Fibroblast of skin of scalp (primary cell): ENCODE data around the gene CD93.

Source experiments
- DNase-seq: peaks from one replicate; pipeline ENCODE4 v3.0.0-alpha.2; 2013

CD93 gene

DNA sequence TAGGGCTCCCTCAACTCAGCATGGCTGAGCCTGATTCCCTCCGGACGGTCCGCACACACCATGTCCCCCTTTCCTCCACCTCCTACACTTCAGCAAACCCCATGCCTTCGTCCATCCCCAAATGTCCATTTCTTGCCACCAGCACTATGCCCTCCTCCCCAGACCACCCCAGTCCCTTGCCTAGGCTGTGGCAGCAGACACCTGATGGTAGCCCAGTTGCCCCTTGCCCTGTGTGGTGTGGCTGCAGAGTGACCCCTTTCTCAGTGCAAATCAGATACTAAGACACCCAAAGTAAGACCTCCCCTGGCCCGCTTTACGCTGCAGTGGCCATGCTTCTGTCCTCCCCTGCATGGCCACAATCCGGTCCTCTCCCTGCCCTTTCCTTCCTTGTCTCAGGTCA is 34.1 kb upstream of the CD93 start:
- no peak for DNase-seq

DNA sequence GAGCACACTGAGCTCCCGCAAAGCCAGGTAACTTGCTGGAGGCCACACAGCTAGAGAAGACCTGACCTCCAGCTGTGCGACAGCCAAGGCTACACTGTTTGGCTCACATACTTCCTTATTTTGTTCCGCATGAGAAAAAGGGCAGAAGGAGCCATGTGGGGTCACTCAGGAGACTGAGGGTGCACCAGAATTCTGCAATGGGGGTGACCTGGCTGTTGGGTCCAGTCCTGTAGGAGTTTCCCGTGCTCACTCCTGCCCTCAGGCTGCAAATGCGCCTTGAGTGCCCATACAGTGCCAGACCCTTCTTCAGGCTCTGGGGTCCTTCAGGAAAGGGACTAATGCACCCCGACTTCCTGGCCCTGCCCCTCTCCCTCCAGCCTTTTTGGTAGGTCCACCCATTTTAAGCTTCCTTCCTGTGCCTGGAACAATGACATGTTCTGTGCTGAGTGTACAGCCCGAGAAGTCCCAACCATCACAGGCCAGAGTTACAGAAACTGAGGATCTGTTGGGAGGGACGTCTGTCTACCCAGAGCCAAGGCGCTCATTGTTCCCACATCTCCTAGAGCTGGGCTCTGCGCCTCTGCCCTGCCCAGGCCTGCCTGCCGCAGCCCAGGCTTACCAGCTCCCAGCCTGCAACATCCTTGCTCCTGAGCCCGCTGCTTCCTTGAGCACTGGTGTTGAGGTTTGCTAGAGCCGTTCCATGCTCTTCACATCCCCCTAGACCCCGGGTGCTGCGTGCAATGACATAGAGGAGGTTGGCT is 33.5 kb upstream of the CD93 start:
- no peak for DNase-seq

DNA sequence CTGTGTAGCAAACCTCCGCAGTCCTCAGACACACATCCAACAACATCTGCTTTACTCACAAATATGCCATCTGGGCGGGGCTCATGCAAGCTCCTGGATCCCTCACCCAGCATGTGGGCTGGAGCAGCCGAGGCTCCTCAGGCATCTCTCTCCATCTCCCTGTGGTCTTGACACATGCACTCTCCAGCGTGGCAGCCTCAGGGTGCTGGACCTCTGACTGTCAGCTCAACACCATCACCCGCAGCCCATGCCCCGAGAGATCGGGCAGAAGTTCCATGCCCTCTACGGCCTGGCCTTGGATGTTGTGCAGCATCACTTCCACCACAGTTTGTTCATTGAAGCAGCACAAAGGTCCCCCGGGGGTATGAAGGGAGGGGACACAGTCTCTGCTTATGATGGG is 32.6 kb upstream of the CD93 start:
- DNase-seq, result no peak

DNA sequence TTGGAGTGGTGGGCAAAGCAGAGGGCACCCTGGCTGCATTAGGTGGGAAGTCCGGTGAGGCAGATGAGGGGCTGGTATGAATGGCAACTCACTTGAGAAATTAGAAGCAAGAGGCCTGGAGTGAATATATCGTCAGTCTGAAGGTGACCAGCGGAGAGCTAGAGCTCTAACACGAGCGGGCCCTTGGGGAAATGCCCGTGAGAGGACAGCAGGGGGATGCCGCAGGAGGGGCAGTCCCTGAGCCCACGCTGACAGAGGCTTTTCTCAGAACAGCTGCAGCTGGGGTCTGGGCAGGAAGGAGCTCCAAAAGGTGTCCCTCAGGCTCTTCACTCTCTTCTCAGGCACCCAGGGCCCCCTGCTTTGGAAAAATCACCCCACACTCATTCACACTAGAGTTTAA is 32.0 kb upstream of the CD93 start:
- DNase-seq, result no peak

DNA sequence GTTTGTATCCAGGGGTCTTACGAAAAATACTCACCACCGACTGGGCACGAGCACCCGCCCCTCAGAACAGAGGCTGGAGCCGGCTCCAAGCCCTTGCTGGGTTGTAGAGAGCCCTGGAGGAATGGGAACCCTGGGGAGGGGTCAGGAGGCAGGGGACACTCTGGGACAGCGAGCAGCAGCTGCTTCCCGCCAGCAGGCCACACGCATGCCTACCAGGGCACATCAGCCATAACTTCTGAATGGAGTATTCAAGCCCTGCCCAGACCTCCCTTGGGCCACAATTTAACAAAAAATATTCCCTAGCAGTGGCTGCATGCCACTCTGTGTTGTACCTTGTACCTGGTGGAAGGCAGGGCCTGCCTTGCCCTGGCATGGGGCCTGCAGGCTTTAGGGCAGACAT is 31.6 kb upstream of the CD93 start:
- DNase-seq, result no peak

DNA sequence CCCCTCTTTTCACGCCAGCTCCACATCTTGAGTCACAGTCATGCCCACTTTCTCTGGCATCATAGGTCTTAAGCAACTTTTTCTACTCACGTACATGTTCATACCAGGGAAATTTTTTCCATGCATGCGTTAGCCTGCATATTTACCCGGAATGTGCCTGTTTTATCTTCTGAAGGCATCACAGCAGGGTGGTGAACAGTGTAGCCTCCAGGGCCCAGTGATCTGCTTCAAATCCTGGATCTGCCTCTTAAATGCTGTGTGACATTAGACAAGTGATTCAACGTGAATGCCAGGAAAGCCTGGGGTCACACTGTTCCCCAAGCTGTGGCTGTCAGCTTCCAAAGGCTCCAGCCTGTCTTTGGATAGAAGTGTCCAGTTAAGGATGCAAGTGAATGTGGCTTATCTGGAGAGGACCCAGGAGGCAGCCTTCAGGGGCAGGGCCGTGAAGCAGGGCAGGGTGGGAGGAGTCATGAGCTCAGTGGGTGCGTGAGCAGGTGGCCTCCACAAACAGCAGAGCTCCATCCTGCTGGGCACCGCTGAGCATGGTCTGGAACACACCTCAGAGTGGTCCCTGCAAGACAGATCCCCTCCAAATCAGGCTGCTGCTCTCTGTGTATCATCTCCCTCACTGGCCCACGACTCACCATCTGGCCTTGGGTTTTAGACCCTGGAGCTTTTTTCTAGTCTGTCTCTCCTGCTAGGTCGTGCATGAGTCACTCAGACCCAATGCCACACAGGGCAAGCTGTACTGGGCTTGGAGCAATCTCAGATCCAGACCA is 30.4 kb upstream of the CD93 start:
- peak; percentile 64 for DNase-seq

DNA sequence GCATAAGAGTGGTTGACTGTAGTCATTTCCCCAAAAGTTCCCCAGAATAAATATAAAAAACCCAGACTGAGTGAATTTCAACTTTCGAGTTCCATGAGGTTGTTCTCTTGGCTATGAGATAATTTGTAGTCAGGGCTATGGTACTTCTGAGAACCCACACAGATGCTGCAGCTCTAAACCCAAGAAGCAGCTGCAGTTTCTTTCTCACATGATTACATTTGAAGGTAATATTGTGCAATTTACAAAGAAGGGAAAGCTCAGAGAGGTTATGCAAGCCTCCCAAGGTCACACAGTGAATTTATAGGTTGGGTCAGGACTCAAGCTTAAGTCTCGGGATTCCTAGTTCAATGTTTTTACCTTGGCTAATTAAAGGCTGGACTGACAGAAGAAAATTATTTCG is 29.7 kb upstream of the CD93 start:
- DNase-seq, result no peak

DNA sequence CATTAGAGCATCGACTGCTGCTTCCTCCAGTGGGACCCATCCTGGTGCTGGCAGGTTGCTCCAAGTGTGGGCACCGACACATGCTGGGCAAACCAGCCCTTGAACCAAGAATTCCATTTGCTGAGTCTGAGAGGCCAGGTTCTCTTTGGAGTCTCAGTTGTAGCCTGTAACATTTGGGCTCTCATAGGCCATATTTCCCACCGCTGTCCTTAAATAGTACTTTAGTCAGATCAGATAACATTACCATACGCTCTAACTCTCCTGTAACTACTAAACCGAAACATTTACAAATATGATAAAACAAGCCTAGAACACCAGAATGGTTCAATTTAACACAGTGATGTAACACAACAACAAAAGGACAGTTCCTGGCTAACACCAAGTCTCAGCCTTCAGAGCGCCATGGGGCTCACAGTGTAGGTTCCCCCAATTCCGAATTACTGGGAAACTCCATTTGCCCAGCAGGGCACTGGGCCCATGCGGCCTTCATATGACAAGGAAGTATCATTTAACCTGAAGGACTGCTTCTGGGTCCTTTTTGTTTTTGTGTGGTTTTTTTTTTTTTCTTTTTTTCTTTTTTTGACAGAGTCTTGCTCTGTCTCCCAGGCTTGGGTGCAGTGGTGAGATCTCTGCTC is 28.4 kb upstream of the CD93 start:
- no peak for DNase-seq

DNA sequence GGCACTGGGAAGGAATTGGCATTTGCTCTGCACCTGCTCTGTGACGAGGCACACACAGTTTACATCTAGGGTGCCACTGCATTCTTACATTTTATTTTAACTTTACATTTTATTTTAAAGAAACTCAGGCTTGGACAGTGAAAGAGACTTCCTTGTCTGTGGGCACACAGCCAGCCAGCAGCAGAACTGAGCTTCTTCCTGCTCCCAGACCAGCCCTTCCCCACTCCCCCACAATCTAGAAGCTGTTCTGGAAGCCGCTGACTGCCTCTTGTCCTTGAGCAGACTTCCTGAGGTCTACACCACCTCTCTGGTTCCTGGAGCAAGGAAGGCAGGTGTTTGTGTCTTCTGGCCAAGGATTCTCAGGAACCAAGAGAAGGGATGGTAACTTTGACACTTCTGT is 27.9 kb upstream of the CD93 start:
- DNase-seq, result no peak

DNA sequence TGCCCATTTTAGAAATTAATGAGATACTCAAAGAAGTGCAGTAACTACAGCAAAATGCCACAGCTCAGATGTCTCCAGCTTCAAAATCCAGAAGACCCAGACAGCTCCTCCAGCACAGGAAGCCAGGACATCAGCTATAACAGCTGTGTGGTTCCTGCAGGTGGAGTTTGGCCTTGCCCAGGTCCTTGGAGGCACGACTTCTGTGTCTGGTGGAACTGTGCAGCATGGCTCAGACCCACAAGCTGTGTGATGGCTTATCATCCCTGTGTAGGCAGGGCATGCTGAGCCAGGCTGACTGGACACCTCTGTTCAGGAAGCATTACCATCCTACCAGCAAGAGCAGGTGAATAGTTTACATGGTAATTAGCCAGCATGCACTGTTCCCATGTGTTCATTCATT is 26.5 kb upstream of the CD93 start:
- DNase-seq, result no peak

DNA sequence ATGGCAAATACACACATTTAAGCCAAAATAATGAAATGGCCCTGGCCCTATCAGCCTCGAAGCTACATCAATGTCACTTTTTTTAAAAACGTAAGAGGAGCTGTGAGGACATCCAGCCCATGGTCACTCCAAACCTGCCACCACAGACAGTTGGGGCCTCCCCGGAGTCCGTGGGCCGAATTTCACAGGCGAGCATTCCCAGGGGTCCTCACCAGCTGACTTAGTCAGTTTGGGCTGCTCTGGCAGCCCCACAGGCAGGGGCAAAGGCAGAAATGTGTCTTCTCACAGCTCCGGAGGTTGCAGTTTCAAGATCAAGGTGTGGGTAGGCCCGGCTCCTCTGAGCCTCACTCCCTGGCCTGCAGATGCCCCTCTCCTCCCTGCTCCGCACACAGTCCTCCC is 25.8 kb upstream of the CD93 start:
- no peak for DNase-seq

DNA sequence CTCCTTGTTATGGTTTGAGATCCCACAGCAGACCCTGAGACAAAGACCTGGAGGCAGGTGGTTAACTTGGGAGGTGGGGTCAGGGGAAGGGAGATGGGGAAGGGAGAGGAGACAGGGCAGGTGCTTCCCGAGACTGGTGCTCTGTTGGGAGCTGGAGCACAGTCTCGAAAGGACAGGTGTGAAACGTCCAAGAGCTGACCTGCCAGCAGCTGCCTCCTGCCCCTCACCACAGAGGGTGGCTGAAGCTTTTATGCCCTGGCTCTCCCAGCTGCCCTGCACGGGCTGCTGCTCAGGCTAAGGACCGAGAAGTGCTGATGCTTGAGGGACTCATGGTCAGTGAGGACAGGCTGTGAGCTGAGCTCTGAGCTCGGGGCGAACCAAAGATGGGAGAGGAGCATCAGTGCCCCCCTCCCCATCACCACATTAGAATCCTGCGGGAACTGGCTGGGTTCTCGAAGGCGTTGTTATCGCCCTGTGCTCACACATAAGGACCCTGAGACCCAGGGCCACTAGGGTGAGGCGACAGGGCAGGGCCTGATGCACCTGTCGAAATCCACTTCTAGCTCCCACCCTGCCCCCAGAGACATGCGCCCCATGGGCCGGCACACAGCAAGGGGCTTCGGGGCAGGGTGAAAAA is 25.3 kb upstream of the CD93 start:
- DNase-seq, result no peak

DNA sequence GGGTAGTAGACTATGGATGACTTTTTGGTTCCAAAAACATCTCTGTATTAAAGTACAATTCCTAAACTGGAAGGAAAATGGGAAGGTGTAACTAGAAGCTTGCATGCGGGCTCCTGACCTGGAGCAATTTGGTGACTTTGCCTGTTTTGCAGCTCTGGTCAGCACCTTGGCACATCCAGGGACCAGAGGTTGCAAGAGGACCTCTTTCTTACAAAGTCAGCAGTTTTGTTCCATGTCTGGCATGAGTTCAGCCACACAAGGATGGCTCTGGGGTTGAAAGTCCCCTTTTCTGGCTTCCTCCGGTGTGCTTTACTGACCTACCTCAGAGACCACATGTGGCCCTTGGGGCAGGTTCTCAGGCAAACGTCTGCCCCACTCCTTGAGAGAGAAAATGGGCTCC is 22.7 kb upstream of the CD93 start:
- no peak for DNase-seq

DNA sequence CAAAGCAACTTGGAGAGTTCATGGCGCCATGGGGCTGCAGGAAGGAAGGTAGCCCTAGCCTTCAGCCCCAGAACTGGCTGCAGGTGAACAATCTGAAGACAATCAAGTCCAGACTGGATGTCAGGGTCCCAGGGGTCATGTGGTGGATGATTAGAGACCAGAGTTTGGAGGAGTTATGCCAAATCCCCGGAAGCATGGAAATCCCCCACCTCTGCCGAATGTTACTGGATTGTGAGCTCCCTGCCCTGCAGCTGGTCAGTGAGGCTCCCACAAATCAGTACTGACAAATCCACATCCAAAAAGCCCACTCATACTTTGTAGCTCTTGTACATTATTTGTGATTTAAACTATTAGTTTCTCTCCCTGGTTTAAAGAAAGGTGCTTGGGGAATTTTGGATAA is 21.3 kb upstream of the CD93 start:
- DNase-seq, result no peak

DNA sequence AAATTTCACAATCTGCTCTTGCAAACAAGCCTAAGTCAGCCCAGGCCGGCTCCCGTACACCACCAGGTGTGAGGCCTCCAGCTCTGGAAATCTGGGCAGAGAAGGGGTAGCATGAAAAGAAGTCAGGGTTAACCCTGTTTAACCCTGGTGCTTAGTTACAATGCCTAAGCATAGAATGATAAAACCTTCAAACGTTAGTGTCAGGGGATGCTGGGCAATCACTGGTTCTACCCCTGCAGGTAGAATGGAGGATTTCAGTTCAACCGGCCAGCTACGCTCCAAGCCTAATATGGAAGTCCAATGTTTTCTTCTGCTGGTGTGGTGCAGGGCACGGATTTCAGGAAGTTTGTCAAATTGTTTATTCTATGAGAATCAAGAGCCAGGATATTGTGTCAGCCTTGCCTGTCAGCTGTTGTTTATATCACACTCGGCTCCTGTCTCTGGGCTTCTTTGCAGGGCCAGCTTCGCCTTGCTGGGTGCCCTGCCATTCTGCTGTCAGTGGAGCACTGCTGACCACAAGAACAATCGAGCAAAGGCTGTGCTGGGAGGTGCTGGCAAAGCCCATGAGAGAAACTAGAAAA is 20.2 kb upstream of the CD93 start:
- no peak for DNase-seq

DNA sequence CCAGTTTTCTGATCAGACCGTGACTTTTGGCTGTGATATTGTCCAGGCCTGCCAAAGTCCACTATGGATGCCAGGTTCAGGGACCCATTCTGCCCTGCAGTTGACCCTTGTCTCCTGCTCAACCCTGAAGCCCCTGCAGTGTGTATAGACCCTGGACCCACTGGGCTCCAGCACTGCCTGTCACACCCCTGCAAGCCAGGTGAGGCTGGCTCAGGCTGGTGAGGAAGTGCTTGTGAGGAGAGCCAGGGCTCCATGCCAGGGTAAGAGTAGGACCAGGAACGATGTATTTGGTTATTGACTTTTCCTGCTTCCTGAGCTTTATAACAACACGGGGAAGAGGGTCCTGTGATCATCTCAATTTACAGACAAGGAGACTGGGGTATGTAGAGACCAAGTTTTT is 19.1 kb upstream of the CD93 start:
- DNase-seq, result no peak

DNA sequence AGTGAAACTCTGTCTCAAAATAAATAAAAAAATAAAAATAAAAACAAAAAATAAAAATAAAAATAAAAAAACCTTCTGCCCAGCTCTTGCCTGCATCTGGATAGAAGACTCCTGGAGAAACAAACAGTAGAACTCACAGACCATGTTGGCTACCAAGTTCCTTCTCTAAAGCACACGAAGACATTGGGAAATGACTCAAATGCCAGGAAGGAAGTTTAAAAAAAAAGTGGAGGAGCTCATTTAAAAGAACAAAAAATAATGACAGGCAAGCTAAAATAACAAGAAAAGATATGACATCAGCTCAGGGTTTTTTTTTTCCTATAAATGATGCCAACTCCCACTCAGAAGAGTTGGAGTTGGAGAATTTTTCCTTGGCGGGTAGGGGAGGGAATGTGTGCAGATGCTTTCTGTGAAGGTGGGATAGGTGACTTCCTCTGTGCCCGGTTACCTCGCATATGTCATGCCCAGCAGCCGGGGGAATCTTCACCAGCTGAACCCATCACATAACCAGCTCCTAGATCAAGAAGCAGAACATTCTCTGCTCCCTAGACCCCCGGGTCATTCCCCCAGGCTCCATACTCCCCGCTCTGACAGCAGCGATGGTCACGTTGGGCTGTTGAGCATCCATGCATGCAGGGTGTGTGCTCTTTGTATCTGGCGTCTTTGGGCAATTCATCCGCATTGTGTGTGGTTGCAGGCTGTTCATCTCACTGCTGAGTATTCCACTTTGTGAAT is 17.3 kb upstream of the CD93 start:
- DNase-seq, result no peak

DNA sequence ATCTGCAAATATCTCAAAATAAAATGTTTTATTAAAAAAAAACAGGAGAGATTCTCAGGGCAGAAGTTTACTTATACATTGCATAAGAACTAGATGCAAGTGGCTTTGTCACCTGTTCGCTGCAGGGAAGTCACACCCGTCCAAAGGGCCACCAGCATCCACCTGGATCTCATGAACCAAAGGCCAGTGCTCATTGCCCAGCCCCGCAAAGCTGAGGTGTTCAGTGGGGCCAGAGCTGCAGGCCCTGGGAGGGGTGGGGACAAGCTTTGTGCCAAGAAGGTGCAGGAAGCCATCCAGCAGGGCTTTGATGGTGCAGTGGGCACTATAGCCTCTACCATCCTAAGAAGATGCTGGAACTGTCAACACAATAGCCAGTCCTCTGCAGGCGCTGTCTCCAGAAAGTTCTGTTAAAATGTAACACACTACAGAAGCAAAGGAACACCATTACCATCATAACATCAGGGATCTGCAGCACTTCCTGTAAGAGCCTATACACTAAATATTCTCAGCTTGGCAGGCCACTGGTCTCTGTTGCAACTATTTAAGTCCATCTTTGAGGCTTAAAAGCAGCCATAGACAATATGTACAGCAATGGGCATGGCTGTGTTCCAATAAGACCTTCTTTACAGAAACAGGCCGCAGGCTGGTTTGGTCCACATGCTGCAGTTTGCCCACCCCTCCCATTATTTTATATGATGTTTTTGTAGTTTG is 15.7 kb upstream of the CD93 start:
- DNase-seq, result no peak

DNA sequence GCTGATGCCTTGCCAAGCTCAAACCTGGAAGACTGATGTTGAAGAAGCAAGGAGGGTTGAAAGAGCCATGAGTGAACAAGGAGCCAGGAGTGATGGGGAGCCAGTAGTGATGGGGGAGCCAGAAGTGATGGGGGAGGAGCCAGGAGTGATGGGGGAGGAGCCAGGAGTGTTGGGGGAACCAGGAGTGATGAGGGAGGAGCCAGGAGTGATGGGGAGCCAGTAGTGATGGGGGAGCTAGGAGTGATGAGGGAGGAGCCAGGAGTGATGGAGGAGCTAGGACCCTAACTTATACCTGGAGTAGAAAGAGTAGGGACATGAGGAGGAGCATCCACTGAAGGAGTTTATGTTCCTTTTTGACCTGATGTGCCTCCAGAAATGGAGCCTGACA is 14.6 kb upstream of the CD93 start:
- DNase-seq, result no peak

DNA sequence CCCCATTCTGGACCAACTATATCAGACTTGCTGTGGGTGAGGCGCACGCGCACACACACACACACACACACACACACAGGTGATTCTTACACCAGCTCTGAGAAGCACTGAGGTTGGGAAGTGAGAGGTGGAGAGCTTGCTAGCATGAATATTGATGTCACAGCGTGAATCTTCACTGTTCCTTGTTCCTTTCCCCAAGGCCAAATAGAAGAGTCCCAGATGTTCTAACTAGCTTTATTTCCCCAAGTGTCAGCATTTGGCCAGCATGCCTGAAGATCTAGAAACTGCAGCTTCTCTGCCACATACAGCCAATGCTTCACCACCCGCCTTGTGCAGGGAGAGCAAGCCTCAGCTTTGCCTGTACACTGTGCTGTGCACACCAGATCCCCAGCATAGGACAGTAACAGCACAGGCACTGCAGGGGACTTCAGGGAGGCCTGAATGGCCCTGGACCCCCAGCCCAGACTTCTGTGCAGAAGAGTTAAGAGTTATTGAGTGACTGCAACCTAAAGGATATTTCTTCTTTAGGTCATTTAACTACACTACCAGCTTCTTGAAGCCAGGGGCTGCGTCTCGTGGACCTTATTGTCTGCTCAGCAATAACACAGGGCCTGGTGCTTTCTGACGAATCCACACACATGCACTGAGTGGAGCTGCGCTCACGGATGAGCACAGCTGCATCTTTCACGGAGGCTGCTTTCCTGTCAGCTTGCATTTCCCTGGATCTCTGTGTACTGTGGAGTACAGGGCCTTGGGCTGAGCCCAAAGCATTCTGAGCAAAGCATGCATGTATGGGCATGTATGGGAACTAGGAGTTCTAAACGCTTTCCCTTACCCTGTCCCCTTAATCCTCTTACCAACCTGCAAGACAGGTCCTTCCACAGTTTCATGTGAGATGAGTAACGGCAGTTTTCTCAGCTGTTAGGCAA is 13.9 kb upstream of the CD93 start:
- DNase-seq, result no peak
